ENCODE measurements around the gene F13A1.

- TF ChIP-seq CTCF (IDR thresholded peaks at IDR 0.05), result no peak
- no peak for TF ChIP-seq POLR2A (IDR thresholded peaks at IDR 0.05)
These were observed 129.0 kb downstream of the F13A1 start for GRCh38 chr6:6191476-6191875.

Measured in testis (tissue), 2 donors.